ENCODE measurements around the gene STARD10. TPM values are rescaled to one million over a fixed set of nuclear protein-coding genes. Genes with fewer than 3 reads are reported as not detected.

The STARD10 gene
- total and polyA plus RNA-seq, 9 of the 15 experiments (the other 6 are each of a cell fraction or from before 2014, with no cell fraction given) = 0.15 to 52.9 (median 32.3) TPM

DNA sequence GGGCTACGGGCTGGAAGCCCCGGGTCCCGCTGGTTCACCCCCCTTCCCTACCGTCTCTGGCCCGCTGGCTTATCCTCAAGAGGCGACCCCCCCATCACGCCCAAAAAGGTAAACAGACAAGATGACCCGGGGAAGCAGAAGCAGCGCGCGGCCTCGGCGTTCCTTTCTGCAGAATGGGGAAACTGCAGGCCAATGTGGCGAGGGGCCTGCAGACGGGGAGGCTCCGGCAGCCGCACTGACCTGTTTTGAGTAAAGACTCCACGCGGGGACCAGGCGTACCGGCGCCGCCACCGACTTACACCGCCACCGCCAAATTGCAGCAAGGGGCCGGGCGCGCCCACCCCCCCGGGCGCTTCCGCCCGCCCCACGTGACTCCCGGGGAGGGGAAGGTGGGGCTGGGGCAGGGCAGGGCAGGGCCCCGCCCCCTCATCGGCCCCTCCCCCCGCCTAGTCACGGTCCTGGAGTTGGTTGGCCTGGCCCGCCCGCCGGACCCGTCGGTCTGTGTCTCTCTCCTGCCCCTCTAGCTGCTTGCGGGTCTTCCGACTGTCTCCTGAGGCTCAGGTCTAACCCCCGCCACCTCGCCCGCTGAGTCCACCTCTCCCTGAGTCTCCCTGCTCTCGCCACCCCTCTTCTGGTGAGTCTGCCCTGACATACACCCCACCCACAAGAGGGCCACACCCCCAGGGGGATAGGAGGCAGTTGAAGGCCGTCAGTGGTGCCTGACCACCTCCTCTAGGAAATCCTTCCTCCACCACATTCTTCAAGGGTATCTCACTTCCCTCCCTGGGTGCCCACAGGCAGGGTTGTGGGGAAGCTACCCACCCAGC, 41.5 kb downstream of the STARD10 start, which contains the start of gene ARAP1 (continued):
- TF ChIP-seq, protein P1, sequence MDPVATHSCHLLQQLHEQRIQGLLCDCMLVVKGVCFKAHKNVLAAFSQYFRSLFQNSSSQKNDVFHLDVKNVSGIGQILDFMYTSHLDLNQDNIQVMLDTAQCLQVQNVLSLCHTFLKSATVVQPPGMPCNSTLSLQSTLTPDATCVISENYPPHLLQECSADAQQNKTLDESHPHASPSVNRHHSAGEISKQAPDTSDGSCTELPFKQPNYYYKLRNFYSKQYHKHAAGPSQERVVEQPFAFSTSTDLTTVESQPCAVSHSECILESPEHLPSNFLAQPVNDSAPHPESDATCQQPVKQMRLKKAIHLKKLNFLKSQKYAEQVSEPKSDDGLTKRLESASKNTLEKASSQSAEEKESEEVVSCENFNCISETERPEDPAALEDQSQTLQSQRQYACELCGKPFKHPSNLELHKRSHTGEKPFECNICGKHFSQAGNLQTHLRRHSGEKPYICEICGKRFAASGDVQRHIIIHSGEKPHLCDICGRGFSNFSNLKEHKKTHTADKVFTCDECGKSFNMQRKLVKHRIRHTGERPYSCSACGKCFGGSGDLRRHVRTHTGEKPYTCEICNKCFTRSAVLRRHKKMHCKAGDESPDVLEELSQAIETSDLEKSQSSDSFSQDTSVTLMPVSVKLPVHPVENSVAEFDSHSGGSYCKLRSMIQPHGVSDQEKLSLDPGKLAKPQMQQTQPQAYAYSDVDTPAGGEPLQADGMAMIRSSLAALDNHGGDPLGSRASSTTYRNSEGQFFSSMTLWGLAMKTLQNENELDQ (CRISPR knock-in tag; IDR thresholded peaks at IDR 0.05; ENCODE audit: borderline replicate concordance) = no peak
- TF ChIP-seq, protein P2, sequence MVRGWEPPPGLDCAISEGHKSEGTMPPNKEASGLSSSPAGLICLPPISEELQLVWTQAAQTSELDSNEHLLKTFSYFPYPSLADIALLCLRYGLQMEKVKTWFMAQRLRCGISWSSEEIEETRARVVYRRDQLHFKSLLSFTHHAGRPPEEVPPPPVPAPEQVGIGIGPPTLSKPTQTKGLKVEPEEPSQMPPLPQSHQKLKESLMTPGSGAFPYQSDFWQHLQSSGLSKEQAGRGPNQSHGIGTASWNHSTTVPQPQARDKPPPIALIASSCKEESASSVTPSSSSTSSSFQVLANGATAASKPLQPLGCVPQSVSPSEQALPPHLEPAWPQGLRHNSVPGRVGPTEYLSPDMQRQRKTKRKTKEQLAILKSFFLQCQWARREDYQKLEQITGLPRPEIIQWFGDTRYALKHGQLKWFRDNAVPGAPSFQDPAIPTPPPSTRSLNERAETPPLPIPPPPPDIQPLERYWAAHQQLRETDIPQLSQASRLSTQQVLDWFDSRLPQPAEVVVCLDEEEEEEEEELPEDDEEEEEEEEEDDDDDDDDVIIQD (CRISPR knock-in tag; IDR thresholded peaks at IDR 0.05) = no peak
- TF ChIP-seq MXI1 (IDR thresholded peaks at IDR 0.05; ENCODE audit: low read depth, low read length) (peak; percentile 40; the same call in 1 of the 2 replicates), NRF1 (conservative IDR thresholded peaks at IDR 0.05 in 1 of 2, IDR thresholded peaks at IDR 0.05 in 1 of 2) (no peak), CC2D1A (IDR thresholded peaks at IDR 0.05) (no peak), ZNF140 (CRISPR knock-in tag; IDR thresholded peaks at IDR 0.05) (no peak), ZNF830 (CRISPR knock-in tag; IDR thresholded peaks at IDR 0.05) (0 out of 2 replicates have a peak, but pooled peaks have one; percentile 54), MTF1 (CRISPR knock-in tag; IDR thresholded peaks at IDR 0.05; ENCODE audit: borderline replicate concordance) (no peak)
- TF ChIP-seq, protein P3, sequence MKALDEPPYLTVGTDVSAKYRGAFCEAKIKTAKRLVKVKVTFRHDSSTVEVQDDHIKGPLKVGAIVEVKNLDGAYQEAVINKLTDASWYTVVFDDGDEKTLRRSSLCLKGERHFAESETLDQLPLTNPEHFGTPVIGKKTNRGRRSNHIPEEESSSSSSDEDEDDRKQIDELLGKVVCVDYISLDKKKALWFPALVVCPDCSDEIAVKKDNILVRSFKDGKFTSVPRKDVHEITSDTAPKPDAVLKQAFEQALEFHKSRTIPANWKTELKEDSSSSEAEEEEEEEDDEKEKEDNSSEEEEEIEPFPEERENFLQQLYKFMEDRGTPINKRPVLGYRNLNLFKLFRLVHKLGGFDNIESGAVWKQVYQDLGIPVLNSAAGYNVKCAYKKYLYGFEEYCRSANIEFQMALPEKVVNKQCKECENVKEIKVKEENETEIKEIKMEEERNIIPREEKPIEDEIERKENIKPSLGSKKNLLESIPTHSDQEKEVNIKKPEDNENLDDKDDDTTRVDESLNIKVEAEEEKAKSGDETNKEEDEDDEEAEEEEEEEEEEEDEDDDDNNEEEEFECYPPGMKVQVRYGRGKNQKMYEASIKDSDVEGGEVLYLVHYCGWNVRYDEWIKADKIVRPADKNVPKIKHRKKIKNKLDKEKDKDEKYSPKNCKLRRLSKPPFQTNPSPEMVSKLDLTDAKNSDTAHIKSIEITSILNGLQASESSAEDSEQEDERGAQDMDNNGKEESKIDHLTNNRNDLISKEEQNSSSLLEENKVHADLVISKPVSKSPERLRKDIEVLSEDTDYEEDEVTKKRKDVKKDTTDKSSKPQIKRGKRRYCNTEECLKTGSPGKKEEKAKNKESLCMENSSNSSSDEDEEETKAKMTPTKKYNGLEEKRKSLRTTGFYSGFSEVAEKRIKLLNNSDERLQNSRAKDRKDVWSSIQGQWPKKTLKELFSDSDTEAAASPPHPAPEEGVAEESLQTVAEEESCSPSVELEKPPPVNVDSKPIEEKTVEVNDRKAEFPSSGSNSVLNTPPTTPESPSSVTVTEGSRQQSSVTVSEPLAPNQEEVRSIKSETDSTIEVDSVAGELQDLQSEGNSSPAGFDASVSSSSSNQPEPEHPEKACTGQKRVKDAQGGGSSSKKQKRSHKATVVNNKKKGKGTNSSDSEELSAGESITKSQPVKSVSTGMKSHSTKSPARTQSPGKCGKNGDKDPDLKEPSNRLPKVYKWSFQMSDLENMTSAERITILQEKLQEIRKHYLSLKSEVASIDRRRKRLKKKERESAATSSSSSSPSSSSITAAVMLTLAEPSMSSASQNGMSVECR (CRISPR knock-in tag; IDR thresholded peaks at IDR 0.05) = no peak; the same call in 1 of the 2 replicates
- TF ChIP-seq, protein P4, sequence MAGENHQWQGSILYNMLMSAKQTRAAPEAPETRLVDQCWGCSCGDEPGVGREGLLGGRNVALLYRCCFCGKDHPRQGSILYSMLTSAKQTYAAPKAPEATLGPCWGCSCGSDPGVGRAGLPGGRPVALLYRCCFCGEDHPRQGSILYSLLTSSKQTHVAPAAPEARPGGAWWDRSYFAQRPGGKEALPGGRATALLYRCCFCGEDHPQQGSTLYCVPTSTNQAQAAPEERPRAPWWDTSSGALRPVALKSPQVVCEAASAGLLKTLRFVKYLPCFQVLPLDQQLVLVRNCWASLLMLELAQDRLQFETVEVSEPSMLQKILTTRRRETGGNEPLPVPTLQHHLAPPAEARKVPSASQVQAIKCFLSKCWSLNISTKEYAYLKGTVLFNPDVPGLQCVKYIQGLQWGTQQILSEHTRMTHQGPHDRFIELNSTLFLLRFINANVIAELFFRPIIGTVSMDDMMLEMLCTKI (IDR thresholded peaks at IDR 0.05; ENCODE audit: partially characterized antibody) = no peak
- TF ChIP-seq, protein P5, sequence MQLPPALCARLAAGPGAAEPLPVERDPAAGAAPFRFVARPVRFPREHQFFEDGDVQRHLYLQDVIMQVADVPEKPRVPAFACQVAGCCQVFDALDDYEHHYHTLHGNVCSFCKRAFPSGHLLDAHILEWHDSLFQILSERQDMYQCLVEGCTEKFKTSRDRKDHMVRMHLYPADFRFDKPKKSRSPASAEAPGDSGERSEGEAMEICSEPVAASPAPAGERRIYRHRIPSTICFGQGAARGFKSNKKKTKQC (CRISPR knock-in tag; IDR thresholded peaks at IDR 0.05) = 0 out of 2 replicates have a peak, but pooled peaks have one; percentile 11

Data from K562 (cell line).